Liver (tissue), 9 donors: Measurements from ENCODE around the gene ST3GAL5. TPM values are rescaled to one million over a fixed set of nuclear protein-coding genes. Genes with fewer than 3 reads are reported as not detected.

Experiments
- DNase-seq: peaks from one replicate; pipeline ENCODE4 v3.0.0-alpha.2; 2017; ENCODE audit warnings: low spot score
- H3K27ac ChIP-seq, 2 donors: one replicate each; pipeline ENCODE4 v1.7.0; 2013; ENCODE audit warnings: inconsistent platforms in 2 of 2, low read length in 2 of 2, control low read depth in 1 of 2, low read depth in 1 of 2, mild to moderate bottlenecking in 1 of 2
- H3K27me3 ChIP-seq, 4 donors: one replicate each; pipeline versions ENCODE4 v1.6.1 to v1.7.0; 2013; ENCODE audit warnings: low read length in 3 of 4, inconsistent platforms in 1 of 4, mild to moderate bottlenecking in 1 of 4, moderate library complexity in 1 of 4; ENCODE audit not compliant: control insufficient read depth in 4 of 4, insufficient read depth in 4 of 4
- H3K36me3 ChIP-seq, 4 donors: one replicate each; pipeline versions ENCODE4 v1.6.1 to v1.7.0; 2013; ENCODE audit warnings: low read length in 3 of 4, mild to moderate bottlenecking in 3 of 4, low read depth in 1 of 4, moderate library complexity in 1 of 4; ENCODE audit not compliant: control insufficient read depth in 4 of 4, insufficient read depth in 3 of 4
- H3K4me1 ChIP-seq, 4 donors: one replicate each; pipeline versions ENCODE4 v1.6.1 to v1.7.0; 2013; ENCODE audit warnings: low read length in 3 of 4, mild to moderate bottlenecking in 3 of 4, moderate library complexity in 1 of 4; ENCODE audit not compliant: control insufficient read depth in 4 of 4, insufficient read depth in 4 of 4
- H3K4me3 ChIP-seq, 3 donors: one replicate each; pipeline versions ENCODE4 v1.6.1 to v1.7.0; 2013; ENCODE audit warnings: low read length in 3 of 3, control low read depth in 1 of 3, low read depth in 1 of 3, mild to moderate bottlenecking in 1 of 3
- H3K9ac ChIP-seq, 2 donors: one replicate each; pipeline ENCODE4 v1.7.0; 2013; ENCODE audit warnings: low read length in 2 of 2, mild to moderate bottlenecking in 2 of 2, moderate library complexity in 2 of 2, control low read depth in 1 of 2, low read depth in 1 of 2
- H3K9me3 ChIP-seq, 4 donors: one replicate each; pipeline versions ENCODE4 v1.6.1 to v1.7.0; 2013; ENCODE audit warnings: low read length in 3 of 4; ENCODE audit not compliant: control insufficient read depth in 4 of 4
- ATF3 ChIP-seq: IDR thresholded peaks from 2 replicates; pipeline ENCODE4 v1.6.1; 2016; ENCODE audit warnings: antibody characterized with exemption
- CTCF ChIP-seq: fragments of 150-350 bp; IDR thresholded peaks from 2 replicates; pipeline ENCODE4 v1.5.1; 2017; ENCODE audit warnings: improper control_type of control experiment, low read depth, low read length; ENCODE audit not compliant: missing input control
- EGR1 ChIP-seq, 2 donors: IDR thresholded peaks; 2 replicates each; pipeline ENCODE4 v1.6.1; 2016 to 2018; ENCODE audit warnings: antibody characterized with exemption in 2 of 2, low read depth in 2 of 2
- FOXA1 ChIP-seq: IDR thresholded peaks from 2 replicates; pipeline ENCODE4 v1.6.1; 2016; ENCODE audit warnings: antibody characterized with exemption
- FOXA2 ChIP-seq: IDR thresholded peaks from 2 replicates; pipeline ENCODE4 v1.6.1; 2016; ENCODE audit warnings: antibody characterized with exemption
- GABPA ChIP-seq, 2 donors: IDR thresholded peaks in 1 of 2; conservative IDR thresholded peaks in 1 of 2; 2 replicates each; pipeline ENCODE4 v1.6.1; 2016; ENCODE audit warnings: antibody characterized with exemption in 2 of 2, mild to moderate bottlenecking in 1 of 2, moderate library complexity in 1 of 2
- HNF4A ChIP-seq, 2 donors: conservative IDR thresholded peaks; 2 replicates each; pipeline ENCODE4 v1.6.1; 2016; ENCODE audit warnings: antibody characterized with exemption in 2 of 2, mild to moderate bottlenecking in 2 of 2
- HNF4G ChIP-seq: IDR thresholded peaks from 2 replicates; pipeline ENCODE4 v1.6.1; 2016; ENCODE audit warnings: antibody characterized with exemption
- JUND ChIP-seq, 2 donors: IDR thresholded peaks; 2 replicates each; pipeline ENCODE4 v1.6.1; 2016; ENCODE audit warnings: antibody characterized with exemption in 2 of 2
- MAX ChIP-seq: IDR thresholded peaks from 2 replicates; pipeline ENCODE4 v1.6.1; 2016; ENCODE audit warnings: antibody characterized with exemption
- NR2F2 ChIP-seq: IDR thresholded peaks from 2 replicates; pipeline ENCODE4 v1.6.1; 2016; ENCODE audit warnings: antibody characterized with exemption
- RAD21 ChIP-seq, 2 donors: IDR thresholded peaks; 2 replicates each; pipeline ENCODE4 v1.6.1; 2016; ENCODE audit warnings: antibody characterized with exemption in 2 of 2, mild to moderate bottlenecking in 2 of 2
- REST ChIP-seq: IDR thresholded peaks from 2 replicates; pipeline ENCODE4 v1.6.1; 2016; ENCODE audit warnings: antibody characterized with exemption, mild to moderate bottlenecking
- RXRA ChIP-seq, 2 donors: IDR thresholded peaks; 2 replicates each; pipeline ENCODE4 v1.6.1; 2017 to 2018; ENCODE audit warnings: antibody characterized with exemption in 2 of 2, mild to moderate bottlenecking in 1 of 2
- SP1 ChIP-seq: IDR thresholded peaks from 2 replicates; pipeline ENCODE4 v1.6.1; 2018; ENCODE audit warnings: antibody characterized with exemption, mild to moderate bottlenecking
- TAF1 ChIP-seq: conservative IDR thresholded peaks from 2 replicates; pipeline ENCODE4 v1.6.1; 2016; ENCODE audit warnings: antibody characterized with exemption, mild to moderate bottlenecking
- YY1 ChIP-seq: IDR thresholded peaks from 2 replicates; pipeline ENCODE4 v1.6.1; 2016; ENCODE audit warnings: antibody characterized with exemption, mild to moderate bottlenecking
- ZBTB33 ChIP-seq: IDR thresholded peaks from 2 replicates; pipeline ENCODE4 v1.6.1; 2016; ENCODE audit warnings: antibody characterized with exemption
- WGBS: extraction: QIAGEN DNeasy Blood & Tissue Kit; methylation state at CpG from one replicate; pipeline ENCODE4 v1.1.7; 2013; 5-methylcytosine and 5-hydroxymethylcytosine counted together
- polyA plus RNA-seq, 2 donors: library from polyadenylated mRNA; stranded (reverse) in 1 of 2; unstranded in 1 of 2; fragments of 200-250 nt in 1 of 2; fragments of >200 nt in 1 of 2; fragmentation: Nextera tagmentation in 1 of 2; extraction: Ambion mirVana in 1 of 2; gene quantifications; one replicate each; pipeline versions ENCODE4 v1.2.1 to v1.2.3, GENCODE V29; 2013 to 2015
- total RNA-seq, 2 donors: library from RNA; depleted of rRNA; stranded (reverse); fragments of >200 nt; gene quantifications; one replicate each; pipeline ENCODE4 v1.2.3, GENCODE V29; 2014
- donor health status: healthy.
- donor health status: healthy.
- donor health status: healthy.
- donor health status: healthy.
- donor health status: healthy.

The ST3GAL5 gene
- total and polyA plus RNA-seq, 4 donors = 4.5 to 17.0 (median 9.0) TPM

- Histone ChIP-seq H3K9ac (no peak overlapping the region), H3K4me1 (no peaks in the 10 kb centered on the region), H3K27me3 (no peaks in the 10 kb centered on the region), H3K27ac (no peak overlapping the region), H3K9me3 (no peaks in the 10 kb centered on the region), H3K36me3 (peaks cover 5 to 29% (median 26%) of the 10 kb centered on the region in 4 donors), H3K4me3 (no peak overlapping the region)
- 98% methylated on average over 4 of the region's 4 CpGs for WGBS
- no peak for DNase-seq
- TF ChIP-seq EGR1 (IDR thresholded peaks at IDR 0.05; ENCODE audit: low read depth in 2 of 2) (no peak), HNF4A (conservative IDR thresholded peaks at IDR 0.05) (no peak), RXRA (IDR thresholded peaks at IDR 0.05) (no peak), FOXA1 (no peak), ATF3 (no peak), GABPA (IDR thresholded peaks at IDR 0.05 in 1 of 2, conservative IDR thresholded peaks at IDR 0.05 in 1 of 2) (no peak), JUND (IDR thresholded peaks at IDR 0.05) (no peak), ZBTB33 (no peak), FOXA2 (no peak), YY1 (no peak), HNF4G (no peak), NR2F2 (no peak), SP1 (no peak), MAX (no peak), REST (no peak), TAF1 (no peak), CTCF (no peak), RAD21 (IDR thresholded peaks at IDR 0.05) (no peak)
Measured at GRCh38 chr2:85846411-85846810, 42.4 kb downstream of the ST3GAL5 start.
